GM15510 (cell line): ENCODE results near the gene NFASC.

Experiments used
- POLR2A ChIP-seq: IDR thresholded peaks from 3 replicates; pipeline ENCODE4 v1.6.1; 2011; ENCODE audit warnings: borderline replicate concordance; ENCODE audit not compliant: insufficient read length; ENCODE audit errors: extremely low read depth

NFASC gene

DNA sequence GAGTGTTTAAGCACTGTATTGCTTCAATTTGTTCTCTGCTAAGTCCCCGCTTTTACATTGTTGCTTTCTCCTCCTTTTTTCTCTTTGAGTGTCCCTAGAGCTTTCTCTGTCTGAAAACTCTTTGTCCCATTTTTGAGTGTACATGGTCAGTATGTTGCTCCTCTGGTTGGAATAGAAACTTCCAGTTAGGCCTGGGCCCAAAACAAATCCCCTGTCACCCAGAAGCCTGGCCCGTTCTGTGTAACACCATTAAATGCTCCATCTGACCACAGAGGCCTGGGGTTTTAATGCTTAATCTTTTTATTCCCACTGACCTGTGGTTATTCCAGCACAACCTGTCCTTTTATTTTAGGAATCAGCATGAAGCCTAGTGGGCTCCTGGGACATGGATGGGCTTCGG is 28.3 kb upstream of the NFASC start:
- TF ChIP-seq POLR2A: no peak

- no peak for TF ChIP-seq POLR2A
Observed at GRCh38 chr1:204842892-204843291, 27.8 kb upstream of the NFASC start.

- no peak for TF ChIP-seq POLR2A
Observed at GRCh38 chr1:204846546-204846945, 24.1 kb upstream of the NFASC start.

DNA sequence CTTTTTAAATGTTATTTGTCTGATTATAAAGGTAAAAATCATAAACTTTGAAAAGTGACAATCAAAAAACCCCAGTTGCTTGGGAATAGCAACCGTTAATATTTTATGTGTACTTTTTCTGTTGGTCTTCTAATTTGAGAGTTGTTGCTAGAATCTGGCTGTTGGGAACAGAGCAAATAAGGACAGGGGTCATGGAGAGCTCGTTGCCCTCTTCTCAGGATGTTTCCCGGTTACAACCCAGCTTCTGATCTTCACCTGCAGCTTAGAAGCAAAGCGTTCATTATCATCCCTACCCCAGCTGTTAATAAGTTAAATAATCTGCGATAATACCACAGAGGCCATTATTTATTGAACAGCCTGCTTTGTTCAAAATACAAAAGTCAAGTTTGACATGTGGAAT is 22.1 kb upstream of the NFASC start:
- no peak for TF ChIP-seq POLR2A

- TF ChIP-seq POLR2A: no peak
Observed at GRCh38 chr1:204852854-204853253, 17.8 kb upstream of the NFASC start.

- no peak for TF ChIP-seq POLR2A
Observed at GRCh38 chr1:204853436-204853835, 17.2 kb upstream of the NFASC start.

GRCh38 chr1:204854286-204854685 is 16.4 kb upstream of the NFASC start:
- no peak for TF ChIP-seq POLR2A

GRCh38 chr1:204858363-204858821 is 12.3 kb upstream of the NFASC start:
- no peak for TF ChIP-seq POLR2A

- no peak for TF ChIP-seq POLR2A
Observed at GRCh38 chr1:204859861-204860267, 10.8 kb upstream of the NFASC start.

GRCh38 chr1:204863024-204863423 is 7.6 kb upstream of the NFASC start:
- no peak for TF ChIP-seq POLR2A

GRCh38 chr1:204863730-204864129 is 6.9 kb upstream of the NFASC start:
- no peak for TF ChIP-seq POLR2A

- TF ChIP-seq POLR2A: no peak
Observed at GRCh38 chr1:204866051-204866596, 4.5 kb upstream of the NFASC start.

DNA sequence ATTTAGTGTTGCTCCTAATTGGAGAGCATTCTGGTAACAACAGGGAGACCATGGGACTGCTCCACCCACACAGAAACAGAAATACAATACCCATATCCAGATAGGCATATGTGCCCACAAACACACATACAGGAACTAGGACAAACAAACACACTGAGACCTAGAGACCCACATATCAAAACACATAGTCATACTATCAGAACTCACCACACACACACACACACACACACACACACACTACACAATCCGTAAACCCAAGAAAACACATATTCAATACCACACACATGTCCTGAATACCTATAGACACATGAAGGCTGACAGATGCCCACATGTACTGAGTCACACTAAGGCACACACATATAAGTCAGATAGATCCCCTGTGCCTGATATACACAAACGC is 3.5 kb upstream of the NFASC start:
- TF ChIP-seq POLR2A: no peak

DNA sequence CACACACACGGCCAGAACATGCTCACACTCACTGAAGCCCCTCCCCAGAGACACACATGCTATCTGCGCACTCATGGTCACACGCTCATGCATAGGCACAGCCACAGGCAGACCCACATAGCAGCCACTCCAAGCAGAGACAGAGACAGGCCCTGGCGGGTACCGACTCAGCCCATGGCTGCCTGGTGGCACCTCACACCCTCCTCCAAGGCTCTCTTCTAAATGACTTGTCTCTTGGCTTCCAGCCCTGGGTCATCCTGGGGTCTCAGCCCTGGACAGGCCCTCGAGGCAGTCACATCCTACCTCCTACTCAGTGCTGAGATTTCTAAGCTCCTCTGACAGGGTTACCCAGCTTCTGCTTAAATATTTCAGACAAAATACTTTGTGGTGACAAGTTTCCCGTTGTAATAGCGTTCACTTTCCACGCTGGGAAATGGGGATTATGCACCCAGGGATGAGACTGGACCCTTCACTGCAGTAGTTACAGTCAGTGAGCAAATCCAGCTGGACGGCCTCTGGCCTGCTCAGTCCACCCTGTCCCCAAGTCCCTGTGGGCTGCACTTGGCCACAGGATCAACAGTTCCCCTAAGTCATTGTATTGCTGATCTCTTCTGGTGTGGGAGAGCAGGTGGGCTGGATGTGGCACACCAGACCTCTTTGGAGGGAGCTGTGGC is 2.9 kb upstream of the NFASC start:
- no peak for TF ChIP-seq POLR2A

DNA sequence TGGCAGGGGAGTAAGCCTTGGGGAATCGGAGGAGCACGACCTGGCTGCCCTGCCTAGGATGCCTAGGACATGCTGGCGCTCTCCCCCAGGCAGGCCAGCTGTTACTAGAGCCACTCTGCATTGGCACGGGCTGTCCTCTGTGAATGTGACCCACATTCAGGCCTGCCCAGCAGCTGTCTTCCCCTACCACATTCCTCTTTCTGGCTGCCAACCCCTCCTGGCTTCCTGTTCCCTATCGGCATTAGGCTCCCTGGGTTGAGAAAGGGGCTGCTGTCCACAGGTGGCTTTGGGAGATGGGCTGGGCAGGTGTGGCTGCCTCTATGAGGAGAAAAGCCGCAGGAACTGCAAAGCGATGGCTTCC is 2.3 kb upstream of the NFASC start:
- TF ChIP-seq POLR2A: no peak

DNA sequence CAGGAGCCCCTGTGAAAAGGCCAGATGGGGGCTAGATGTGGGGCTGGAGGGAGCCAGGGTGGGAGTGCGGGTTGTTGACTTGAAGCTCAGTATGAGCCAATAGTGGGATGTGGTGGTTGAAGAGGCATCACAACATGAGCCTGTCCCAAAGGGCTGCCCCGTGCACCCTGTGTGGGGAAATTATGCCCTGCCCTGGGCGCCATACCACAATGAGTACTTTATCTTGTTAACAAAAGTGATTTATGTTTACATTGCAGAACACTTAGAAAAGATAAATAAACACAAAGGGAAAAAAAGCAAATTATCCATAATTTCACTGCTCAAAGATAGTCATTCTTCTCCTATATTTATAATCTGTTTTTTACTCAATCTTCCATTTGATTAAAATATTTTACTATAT is 1.6 kb upstream of the NFASC start:
- TF ChIP-seq POLR2A: no peak
